ENCODE data around the gene LRRC37B.
"Not testable (repeated sequence)": the region's sequence is repeated elsewhere in the genome, so short reads cannot be mapped to it uniquely, and the experiment has no call there.

The LRRC37B gene

GRCh38 chr17:32042266-32042665 is 35.1 kb downstream of the LRRC37B start:
- not testable (repeated sequence) for DNase-seq

- not testable (repeated sequence) for DNase-seq
Measured at GRCh38 chr17:32045611-32046010, 38.4 kb downstream of the LRRC37B start.

- not testable (repeated sequence) for DNase-seq
Measured at GRCh38 chr17:32047663-32048062, 40.5 kb downstream of the LRRC37B start.

GRCh38 chr17:32054985-32055384 is 47.8 kb downstream of the LRRC37B start:
- not testable (repeated sequence) for DNase-seq

GRCh38 chr17:32055425-32055824 is 48.2 kb downstream of the LRRC37B start:
- not testable (repeated sequence) for DNase-seq

- DNase-seq, result not testable (repeated sequence)
Measured at GRCh38 chr17:32056500-32056899, 49.3 kb downstream of the LRRC37B start.

- DNase-seq, result not testable (repeated sequence)
Measured at GRCh38 chr17:32057460-32058105, 50.4 kb downstream of the LRRC37B start.

- DNase-seq, result not testable (repeated sequence)
Measured at GRCh38 chr17:32060695-32061094, 53.5 kb downstream of the LRRC37B start.

- DNase-seq, result not testable (repeated sequence)
Measured at GRCh38 chr17:32061840-32062239, 54.7 kb downstream of the LRRC37B start.

- not testable (repeated sequence) for DNase-seq
Measured at GRCh38 chr17:32064091-32064490, 56.9 kb downstream of the LRRC37B start.

- DNase-seq, result not testable (repeated sequence)
Measured at GRCh38 chr17:32066123-32066680, 59.0 kb downstream of the LRRC37B start.

- peak; percentile 76 for DNase-seq
Measured at GRCh38 chr17:32066863-32067642, 59.9 kb downstream of the LRRC37B start.

- not testable (repeated sequence) for DNase-seq
Measured at GRCh38 chr17:32069067-32069466, 61.9 kb downstream of the LRRC37B start.

- DNase-seq, result peak in 1 of 2 experiments; percentile 49
Measured at GRCh38 chr17:32071961-32072360, 64.8 kb downstream of the LRRC37B start.

- DNase-seq, result not testable (repeated sequence)
Measured at GRCh38 chr17:32073131-32073530, 65.9 kb downstream of the LRRC37B start.

GRCh38 chr17:32079753-32080152 is 72.6 kb downstream of the LRRC37B start:
- peak; percentile 76 to 77 for DNase-seq

- DNase-seq, result peak in 1 of 2 experiments; percentile 46
Measured at GRCh38 chr17:32083550-32083979, 76.4 kb downstream of the LRRC37B start.

- DNase-seq, result peak in 1 of 2 experiments; percentile 44
Measured at GRCh38 chr17:32084003-32084941, 77.1 kb downstream of the LRRC37B start.

- DNase-seq, result not testable (repeated sequence)
Measured at GRCh38 chr17:32084942-32085829, 78.0 kb downstream of the LRRC37B start.

GRCh38 chr17:32086833-32087232 is 79.7 kb downstream of the LRRC37B start:
- DNase-seq, result not testable (repeated sequence)

- not testable (repeated sequence) for DNase-seq
Measured at GRCh38 chr17:32092062-32092461, 84.9 kb downstream of the LRRC37B start.

Measured in activated T-cell treated with anti-CD3 and anti-CD28 coated beads, Interleukin-2, amount 50 U/mL, for 48 hours (primary cell).